Measurements from ENCODE around the gene ADRB2.

DNA sequence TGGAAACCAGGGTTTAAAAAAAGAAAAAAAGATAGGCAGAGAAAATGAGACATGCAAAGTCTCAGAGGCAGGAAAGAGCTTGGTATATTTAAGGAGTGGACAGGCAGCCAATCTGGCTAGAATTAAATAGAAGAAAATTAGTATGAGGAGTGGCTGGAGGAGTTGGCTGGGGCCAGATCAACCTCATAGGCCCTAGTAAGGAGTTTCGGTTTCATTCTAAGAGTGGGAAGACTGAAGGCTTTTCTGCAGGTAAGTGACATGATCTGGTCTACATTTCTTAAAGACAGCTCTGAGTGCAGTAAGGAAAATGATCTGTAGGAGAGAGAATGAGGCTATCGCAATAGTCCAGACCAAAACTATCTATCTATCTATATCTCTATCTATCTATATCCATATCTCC, 27.5 kb downstream of the ADRB2 start:
- TF ChIP-seq, protein P1, sequence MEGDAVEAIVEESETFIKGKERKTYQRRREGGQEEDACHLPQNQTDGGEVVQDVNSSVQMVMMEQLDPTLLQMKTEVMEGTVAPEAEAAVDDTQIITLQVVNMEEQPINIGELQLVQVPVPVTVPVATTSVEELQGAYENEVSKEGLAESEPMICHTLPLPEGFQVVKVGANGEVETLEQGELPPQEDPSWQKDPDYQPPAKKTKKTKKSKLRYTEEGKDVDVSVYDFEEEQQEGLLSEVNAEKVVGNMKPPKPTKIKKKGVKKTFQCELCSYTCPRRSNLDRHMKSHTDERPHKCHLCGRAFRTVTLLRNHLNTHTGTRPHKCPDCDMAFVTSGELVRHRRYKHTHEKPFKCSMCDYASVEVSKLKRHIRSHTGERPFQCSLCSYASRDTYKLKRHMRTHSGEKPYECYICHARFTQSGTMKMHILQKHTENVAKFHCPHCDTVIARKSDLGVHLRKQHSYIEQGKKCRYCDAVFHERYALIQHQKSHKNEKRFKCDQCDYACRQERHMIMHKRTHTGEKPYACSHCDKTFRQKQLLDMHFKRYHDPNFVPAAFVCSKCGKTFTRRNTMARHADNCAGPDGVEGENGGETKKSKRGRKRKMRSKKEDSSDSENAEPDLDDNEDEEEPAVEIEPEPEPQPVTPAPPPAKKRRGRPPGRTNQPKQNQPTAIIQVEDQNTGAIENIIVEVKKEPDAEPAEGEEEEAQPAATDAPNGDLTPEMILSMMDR (IDR thresholded peaks at IDR 0.05) = no peak
- no peak for TF ChIP-seq POLR2A (IDR thresholded peaks at IDR 0.05)
